Measurements from ENCODE around the gene VIT.
"Not testable (repeated sequence)": the region's sequence is repeated elsewhere in the genome, so short reads cannot be mapped to it uniquely, and the experiment has no call there.

Gene VIT

GRCh38 chr2:36812196-36812595 is 115.7 kb downstream of the VIT start:
- DNase-seq = no peak

GRCh38 chr2:36818542-36818941 is 122.0 kb downstream of the VIT start:
- no peak for DNase-seq

DNA sequence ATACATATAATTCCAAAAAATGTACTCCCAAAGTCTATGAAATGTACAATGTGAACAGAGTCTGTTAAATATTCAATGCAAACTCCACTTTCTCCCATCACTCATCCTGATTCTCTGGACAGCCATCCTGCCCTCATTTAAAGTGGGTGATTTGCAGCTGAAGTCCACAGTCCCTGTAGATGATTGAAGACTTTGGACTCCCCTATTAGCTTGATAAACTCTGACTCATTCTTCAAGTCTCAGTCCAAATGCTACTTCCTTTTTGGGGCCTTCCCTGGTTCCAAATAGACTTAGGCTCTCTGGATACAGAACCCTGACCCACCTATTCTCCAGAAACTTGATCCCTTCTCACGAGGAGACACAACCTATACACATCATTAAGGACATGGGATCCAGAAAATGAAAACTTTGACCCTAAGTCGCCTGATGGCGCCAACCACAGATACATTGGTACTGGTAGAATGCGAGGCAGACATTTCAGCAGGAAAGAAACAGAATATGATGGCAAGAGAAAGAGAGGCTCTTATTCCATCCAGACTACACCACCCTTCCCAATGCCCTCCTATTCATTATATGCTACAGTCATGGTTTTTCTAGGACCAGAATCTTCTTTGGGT is 122.7 kb downstream of the VIT start:
- no peak for DNase-seq

GRCh38 chr2:36820942-36821605 is 124.6 kb downstream of the VIT start:
- no peak for DNase-seq

DNA sequence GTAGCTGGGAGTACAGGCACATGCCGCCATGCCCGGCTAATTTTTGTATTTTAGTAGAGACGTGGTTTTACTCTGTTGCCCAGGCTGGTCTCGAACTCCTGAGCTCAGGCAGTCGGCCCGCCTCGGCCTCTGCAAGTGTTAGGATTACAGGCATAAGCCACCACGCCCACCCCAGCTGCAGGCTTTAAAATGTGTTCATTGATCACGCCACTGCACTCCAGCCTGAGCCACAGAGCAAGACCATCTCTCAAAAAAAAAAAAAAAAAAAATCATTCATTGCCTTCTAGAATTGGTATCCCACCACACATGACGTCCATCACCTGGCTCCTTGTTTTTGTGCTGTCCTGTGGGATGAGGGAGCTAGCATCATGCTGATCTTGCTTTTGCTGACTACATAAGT is 127.4 kb downstream of the VIT start:
- DNase-seq = no peak

- DNase-seq = no peak
These were observed 127.8 kb downstream of the VIT start for GRCh38 chr2:36824273-36824672.

- not testable (repeated sequence) for DNase-seq
These were observed 128.2 kb downstream of the VIT start for GRCh38 chr2:36824683-36825082.

DNA sequence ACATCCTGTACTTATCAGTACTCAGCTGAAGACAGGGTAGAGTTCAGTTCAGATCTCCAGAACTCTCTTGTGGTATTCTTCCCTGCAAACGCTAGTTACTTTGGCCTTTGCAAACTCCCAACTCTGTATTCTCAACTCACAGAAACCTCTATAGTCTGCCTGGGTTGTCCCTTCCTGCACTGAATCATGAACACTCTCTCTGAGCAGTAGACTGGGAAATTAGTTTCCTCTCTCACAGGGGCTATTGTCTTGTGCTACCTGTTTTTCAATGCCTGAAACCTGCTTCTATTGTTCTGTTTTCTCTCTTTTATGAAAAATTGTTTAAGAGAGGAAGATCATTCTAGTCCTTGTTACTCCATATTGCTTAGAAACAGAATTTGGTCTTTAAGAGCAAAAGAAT is 134.7 kb downstream of the VIT start:
- DNase-seq = no peak

- no peak for DNase-seq
These were observed 137.7 kb downstream of the VIT start for GRCh38 chr2:36834203-36834602.

DNA sequence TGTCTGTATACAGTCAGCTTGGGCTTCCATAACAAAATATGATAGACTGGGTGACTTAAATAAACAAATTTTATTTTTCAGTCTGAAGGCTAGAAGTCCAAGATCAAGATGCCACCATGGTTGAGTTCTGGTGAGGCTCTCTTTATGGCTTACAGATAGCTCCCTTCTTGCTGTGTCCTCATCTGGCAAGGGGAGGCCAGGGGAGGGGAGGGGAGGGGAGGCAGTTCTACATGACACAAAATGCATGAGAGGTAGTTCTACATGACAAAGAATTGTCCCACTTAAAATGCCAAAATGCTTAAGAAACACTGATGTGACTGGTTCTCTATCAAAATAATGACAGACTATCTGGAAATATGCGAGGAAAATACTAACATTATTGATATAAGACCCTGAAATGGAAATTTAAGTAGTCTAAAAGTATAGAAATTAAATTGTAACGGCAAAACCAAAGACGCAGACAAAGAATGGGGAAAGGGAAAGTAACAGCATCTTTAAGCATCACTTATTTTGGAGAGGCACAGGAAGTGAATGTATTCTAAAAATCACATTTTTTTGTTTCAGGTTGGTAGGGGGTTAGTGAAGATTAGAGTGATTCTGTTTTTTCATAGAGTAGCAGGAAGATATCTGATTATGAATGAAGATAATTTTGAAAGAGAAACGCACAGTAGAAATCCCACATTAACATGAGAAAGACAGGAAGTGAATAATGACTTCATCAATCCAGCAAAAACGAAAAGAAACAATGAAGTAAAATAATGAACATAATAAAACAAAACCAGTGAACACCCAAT is 138.4 kb downstream of the VIT start:
- no peak for DNase-seq

DNA sequence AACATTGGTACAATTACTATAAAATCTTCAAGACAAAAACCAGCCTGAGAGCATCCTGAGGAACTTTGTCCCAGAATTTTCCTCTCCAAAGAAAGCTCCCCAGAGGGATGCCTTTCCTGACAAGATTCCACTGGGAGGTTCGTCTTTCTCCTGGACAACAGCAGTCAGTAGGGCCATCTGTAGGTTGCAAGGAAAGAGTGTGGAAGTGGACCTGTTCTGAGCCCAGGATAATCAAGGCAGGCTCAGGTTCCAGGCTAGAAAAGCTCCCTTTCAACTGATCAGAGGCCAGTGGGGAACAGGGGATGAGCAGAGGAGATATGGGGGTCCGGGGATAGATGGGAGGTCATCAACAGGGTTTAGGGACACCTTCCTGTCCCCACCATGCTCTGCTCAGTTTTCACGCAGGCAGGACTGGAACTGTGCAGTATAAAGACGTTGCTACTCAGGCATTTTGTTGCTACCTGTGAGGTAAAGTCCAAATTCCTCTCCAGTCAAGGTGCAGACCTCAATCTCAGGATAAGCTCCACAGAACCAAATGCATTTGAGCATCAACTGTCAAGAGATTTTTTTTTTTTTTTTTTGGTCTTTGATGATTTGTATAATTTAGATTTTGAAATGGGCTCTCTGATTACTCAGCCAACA is 143.6 kb downstream of the VIT start:
- no peak for DNase-seq

DNA sequence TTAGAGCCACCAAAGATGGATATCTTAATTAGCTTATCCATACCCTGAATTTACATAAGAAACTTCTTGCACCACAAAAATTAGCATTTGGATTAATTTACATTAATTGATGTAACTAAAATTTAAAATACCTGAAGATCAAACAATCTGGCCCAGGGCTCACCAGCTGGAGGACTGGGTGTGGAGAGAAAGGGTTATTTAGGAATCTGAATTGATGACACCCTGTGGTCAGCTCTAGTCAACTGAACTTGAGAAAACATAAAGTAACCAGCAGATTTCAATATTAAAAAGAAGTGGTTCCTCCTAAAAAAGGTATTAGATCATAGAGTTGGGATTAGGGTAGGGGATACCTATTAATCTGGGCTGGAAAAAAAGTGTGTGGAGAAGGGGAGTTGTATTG is 147.3 kb downstream of the VIT start:
- no peak for DNase-seq

- DNase-seq = no peak
These were observed 152.8 kb downstream of the VIT start for GRCh38 chr2:36849265-36849664.

DNA sequence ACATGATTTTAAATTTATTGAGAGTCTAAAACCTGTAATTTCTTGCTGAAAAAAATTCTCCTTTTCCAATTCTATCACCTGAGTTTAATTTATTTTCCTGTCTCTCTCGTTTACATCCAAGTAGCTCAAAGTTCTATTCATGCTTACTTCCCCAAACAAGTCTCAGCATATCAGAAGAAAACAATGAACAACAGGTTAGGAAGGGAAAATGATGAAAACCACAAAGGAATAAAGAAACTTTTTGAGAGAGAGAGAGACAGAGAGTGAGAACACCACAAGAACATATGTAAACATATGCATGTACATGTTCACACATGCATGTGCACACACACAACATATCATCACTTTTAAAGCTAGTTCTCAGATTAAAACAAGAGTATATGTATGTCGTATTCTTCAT is 157.7 kb downstream of the VIT start:
- no peak for DNase-seq

- no peak for DNase-seq
These were observed 158.9 kb downstream of the VIT start for GRCh38 chr2:36855429-36855828.

DNA sequence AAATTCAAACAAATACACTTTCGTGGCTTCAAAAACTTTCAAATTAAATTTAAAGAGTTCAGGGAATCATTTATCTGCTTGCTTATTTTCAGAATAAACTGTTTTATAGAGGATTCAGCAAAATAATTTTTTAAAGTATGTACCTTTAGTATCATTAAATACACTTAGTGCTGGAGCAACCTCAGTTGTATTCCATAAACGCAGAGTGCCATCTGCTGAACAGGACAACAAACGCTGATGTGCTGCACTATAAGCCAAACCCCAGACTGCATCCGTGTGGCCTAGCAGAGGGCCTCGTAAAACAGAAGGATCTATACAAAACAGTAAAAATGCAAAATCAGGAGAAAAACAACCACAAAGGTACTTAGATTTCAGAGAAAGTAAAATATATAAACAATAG is 161.2 kb downstream of the VIT start:
- no peak for DNase-seq

DNA sequence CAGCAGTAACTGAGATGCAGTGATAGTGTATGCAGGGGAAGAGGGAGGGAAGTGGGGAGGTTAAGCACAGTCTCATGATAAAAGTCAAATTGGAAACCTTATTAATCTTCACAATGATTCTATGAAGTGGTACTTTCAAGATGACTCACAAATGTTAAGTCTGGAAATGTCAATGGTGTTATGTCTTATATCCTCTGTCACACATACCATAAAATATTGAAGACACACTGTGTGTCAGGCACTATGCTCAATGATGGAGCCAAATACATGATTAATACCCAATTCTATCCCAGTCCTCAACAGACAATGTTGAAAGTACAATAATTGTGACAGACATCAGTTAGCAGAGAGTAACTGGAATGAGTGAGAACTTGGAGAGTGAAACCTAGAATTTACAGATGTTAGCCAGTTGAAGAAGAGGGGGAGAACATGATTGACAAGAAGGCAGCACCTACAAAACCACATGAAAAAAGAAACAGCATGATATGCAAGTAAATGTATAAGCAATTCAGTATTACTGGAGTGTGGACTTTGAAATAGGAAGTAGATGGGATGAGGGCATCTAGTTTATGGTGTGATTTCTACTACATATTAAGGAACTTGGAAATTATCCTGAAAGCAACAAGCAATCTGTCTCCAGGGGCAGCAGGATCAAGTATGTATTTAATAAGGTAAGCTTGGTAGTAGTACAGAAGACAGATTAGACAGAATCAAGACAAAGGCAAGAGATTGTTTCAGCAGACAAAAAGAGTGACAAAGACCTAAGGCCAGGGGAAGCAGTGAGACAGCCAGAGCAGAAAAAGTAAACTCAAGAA is 162.3 kb downstream of the VIT start:
- no peak for DNase-seq

DNA sequence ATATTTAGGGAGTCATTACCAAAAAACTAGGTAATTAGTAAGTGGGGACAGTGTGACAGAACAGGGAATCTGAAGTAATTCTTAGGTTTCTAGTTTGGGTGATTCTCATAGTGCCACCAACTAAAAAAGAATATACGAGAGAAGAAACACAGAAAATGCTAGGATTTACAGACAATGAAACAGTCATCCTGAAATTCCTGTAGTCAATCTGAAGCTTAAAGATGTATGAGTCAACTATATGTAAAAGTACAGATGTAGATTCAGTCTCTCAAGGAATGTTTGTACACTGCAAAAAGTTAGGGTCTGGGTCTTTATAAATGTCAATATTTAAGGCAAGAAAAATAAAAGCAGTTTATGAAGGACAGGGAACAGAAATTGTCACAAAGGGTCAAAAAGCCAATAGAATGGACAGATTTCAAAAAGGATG is 162.9 kb downstream of the VIT start:
- no peak for DNase-seq

DNA sequence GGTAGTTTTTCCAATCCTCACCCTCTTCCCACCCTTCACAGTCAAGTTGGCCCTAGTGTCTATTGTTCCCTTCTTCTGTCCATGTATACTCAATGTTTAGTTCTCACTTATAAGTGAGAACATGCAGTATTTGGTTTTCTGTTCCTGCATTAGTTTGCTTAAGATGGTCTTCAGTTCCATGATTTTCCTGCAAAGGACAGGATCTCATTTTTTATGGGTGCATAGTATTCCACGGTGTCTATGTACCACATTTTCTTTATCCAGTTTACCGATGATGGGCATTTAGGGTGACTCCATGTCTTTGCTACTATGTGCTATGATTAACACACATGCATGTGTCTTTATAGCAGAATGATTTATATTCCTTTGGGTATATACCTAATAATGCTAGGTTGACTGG is 165.4 kb downstream of the VIT start:
- no peak for DNase-seq
